GM12892 (cell line): ENCODE data around the gene AGA. TPM values are rescaled to one million over a fixed set of nuclear protein-coding genes. Genes with fewer than 3 reads are reported as not detected.

Source experiments
- DNase-seq: peaks from one replicate; pipeline ENCODE4 v3.0.0; 2011; ENCODE audit not compliant: insufficient read length
- FAIRE-seq: peaks from 2 replicates; lab custom pipeline; 2011; peaks lifted over from hg19 to GRCh38; lab: Jason Lieb, UNC
- POLR2A ChIP-seq: IDR thresholded peaks from 2 replicates; pipeline ENCODE4 v1.6.1; 2011; ENCODE audit warnings: low read depth, low read length, control low read depth
- POLR2AphosphoS5 ChIP-seq: IDR thresholded peaks from 2 replicates; pipeline ENCODE4 v1.6.1; 2011; ENCODE audit warnings: low read depth, low read length, control low read depth
- TAF1 ChIP-seq: IDR thresholded peaks from 2 replicates; pipeline ENCODE4 v1.6.1; 2011; ENCODE audit warnings: low read depth, mild to moderate bottlenecking, control low read depth, low read length, borderline replicate concordance
- polyA plus RNA-seq: library from polyadenylated mRNA; unstranded; fragments of >200 nt; gene quantifications from one replicate; pipeline ENCODE4 v1.2.1, GENCODE V29; 2012; ENCODE audit warnings: missing spikeins, inconsistent platforms; ENCODE audit not compliant: missing spikeins

The AGA gene
- polyA plus RNA-seq, result 16.8 TPM

DNA sequence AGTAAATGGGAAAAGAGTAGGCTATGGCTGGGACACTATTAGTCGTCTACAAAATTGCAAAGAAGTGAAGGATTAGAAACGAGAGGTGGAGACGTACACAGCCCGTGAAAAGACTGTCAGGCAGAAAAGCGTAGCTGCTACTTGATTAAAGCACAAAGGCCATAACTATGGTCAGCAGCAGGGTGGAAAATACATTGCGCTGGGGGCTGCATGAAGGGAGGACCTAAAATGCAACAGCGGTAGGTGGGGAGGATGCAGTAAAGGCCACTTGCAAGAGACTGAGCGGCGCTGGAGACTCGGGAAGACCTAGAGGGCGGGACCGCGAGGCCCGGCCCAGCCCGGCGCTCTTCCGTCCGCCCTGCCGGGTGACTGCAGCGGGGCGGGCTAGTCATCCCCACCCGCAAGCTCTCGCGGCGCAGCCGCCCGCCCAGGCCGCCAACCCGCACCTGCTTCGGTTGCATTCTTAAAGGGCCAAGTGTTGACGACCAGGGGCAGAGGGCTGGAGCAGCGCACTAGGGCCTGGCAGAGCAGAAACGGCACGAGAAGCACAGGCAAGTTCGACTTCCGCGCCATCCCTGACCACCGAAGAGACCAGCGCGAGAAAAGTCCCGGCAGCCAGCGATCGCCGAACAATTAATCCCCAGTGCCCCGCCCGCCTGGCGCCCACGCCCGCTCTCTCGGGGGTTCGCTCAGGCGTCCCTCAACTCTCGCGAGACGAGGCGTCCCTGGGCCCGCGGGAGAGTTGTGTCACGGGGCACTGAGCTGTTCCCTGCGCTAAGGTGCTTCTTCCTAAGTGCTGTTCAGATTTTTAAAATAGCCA is at the start of gene AGA:
Gene AGA (minus strand): TSS at position 635 of the 820 bp plus-strand sequence. CDS start 62 bp downstream, at position 573.
- TF ChIP-seq TAF1 (peak; percentile 79), POLR2AphosphoS5 (peak; percentile 97), POLR2A (peak; percentile 98)
- peak; percentile 93 for FAIRE-seq

DNA sequence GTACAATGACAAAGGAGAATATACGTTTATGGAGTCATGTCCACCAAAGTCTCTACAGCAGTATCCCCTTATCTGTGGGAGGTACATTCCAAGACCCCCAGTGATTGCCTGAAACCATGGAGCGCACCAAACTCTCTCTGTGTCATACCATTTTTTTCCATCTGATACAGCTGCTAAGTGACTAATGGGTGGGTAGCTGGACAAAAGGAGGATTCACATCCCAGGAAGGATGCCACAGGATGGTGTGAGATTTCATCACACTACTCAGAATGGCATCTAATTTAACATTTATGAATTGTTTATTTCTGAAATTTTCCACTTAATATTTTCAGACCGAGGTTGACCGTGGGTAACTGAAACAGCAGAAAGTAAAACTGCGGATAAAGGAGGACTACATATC is 49.8 kb upstream of the AGA start:
- FAIRE-seq, result no peak
- TF ChIP-seq POLR2AphosphoS5 (no peak), POLR2A (no peak), TAF1 (no peak)
- no peak for DNase-seq

More for the DNA sequence above, at the start of gene AGA:
- peak; percentile 74 for DNase-seq

DNA sequence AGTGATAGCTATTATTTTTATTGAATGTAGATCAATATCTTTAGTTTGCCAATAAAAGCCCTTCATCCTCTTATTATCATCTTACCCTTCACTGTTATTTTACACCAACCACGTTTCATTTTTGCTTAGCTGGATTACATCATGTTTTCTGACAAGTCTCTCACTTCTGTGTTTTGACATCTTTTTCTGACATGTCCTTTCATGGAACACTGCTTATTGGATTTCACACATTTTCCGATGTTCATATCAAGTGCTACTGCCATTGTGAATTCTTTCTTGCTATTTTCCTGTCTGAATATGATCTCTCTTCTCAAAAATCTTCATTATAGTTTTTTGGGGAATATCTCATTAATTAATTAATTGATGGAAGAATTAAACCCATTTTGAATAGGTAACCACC is 48.5 kb upstream of the AGA start:
- DNase-seq (no peak), FAIRE-seq (no peak)
- TF ChIP-seq POLR2AphosphoS5 (no peak), TAF1 (no peak), POLR2A (no peak)

DNA sequence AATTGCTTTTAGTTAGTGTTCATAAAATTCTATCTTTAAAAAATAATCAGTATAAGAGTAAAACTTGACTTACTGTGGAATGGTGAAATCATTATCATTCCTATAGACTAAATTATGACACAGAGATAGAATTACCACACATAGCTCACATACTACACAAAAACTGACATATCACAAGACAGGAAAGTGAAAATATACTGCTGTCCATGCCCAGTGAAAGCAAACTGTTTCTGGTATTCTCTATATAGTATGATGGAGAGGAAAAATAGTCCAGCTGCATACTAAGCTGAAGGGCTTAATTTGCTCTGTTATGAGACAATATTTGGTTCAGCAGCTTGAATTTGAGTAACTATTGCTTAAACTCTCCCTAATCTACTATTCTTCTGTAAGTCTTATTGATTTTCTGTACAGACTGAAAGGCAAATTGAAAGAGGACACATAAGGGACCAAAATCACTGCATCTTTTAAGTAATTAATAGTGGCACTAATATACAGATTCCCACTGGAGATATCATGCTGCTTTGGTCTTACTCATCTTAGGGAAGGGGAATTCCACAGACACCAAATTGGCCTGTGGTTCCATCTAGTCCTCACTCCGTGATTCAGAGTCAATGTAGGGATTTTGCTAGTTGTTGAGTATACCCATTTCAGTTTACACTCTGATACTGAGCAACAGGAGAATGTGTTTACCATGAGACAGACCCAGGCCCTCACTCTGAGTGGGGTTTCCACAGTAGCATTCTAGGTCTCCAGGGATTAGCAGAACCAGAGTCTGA is 47.4 kb upstream of the AGA start:
- DNase-seq, result no peak
- FAIRE-seq, result no peak
- TF ChIP-seq TAF1 (no peak), POLR2A (no peak), POLR2AphosphoS5 (no peak)

DNA sequence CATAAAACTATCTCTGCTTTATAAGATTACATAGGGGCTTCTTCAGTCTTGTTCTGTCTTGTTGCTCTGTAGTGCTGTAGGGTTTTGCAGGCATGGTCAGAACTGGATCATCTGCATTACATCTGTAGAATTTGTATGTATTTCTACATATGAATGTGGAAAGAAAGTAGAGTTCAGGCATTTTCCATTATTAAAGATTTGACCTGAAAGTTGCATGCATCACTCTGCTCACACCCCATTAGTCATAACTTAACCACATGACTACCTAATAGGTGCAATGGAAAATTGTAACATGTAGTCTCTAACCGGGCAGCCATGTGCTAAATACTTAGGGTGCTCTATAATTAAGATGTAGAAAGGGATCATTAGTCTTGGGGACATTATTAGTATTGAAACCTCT is 45.7 kb upstream of the AGA start:
- no peak for FAIRE-seq
- TF ChIP-seq POLR2A (no peak), POLR2AphosphoS5 (no peak), TAF1 (no peak)
- DNase-seq, result no peak

DNA sequence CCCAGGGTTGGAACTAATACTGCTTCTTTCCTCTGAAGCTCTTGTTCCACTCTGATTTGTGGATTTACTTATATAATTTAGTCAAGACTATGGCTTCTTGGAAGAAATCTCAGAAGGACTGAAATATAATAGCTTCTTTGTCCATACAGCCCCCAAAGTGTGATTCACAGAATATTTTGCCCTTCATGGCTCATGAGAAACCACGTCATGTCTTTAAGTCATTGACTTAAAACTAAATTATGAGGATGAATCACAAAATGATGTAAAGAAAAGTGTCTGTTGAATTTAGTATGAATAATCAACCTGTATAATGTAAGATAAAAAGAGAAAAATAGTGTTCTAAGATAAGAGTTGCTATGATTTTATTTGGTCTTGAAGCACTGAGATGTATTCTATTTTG is 43.3 kb upstream of the AGA start:
- DNase-seq (no peak), FAIRE-seq (no peak)
- TF ChIP-seq POLR2AphosphoS5, result no peak
- no peak for TF ChIP-seq POLR2A
- no peak for TF ChIP-seq TAF1

DNA sequence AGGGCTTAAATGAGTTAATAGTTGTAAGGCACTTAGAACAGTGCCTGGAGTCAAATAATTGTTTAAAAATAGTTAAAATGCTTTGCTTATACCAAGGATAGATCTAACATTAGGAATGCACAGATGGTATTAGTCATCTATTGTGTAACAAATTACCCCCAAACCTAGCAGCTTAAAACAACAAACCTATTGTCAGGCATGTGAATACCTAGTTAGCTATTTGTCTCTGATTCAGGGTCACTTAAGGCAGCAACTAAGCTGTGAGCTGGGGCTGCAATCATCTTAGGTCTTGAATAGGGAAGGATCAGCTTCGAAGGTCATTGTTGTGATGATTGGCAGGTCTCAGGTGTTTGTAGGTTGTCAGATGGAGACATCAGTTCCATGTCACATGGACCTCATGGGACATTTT is 42.4 kb upstream of the AGA start:
- TF ChIP-seq POLR2AphosphoS5 (no peak), POLR2A (no peak), TAF1 (no peak)
- DNase-seq (no peak), FAIRE-seq (no peak)

DNA sequence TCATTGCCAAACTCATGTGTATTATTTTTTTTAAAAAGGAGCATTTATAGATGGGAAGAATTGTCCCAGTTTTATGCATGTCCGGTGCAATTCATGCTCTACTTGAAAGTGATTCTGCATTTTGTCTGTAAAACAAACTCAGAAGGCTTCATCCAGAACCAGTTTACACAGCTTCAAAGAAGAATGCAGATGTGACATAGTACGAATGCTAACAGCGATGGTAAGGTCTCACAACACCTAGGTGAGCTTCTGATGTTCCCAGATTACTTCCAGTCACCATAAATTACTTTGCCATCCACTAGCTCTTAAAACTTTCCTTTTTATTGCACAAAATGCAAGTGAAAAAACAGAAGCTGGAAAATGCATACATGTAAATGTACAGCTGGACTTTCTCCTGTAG is 41.5 kb upstream of the AGA start:
- TF ChIP-seq POLR2A, result no peak
- no peak for TF ChIP-seq POLR2AphosphoS5
- no peak for TF ChIP-seq TAF1
- no peak for DNase-seq
- FAIRE-seq, result no peak

DNA sequence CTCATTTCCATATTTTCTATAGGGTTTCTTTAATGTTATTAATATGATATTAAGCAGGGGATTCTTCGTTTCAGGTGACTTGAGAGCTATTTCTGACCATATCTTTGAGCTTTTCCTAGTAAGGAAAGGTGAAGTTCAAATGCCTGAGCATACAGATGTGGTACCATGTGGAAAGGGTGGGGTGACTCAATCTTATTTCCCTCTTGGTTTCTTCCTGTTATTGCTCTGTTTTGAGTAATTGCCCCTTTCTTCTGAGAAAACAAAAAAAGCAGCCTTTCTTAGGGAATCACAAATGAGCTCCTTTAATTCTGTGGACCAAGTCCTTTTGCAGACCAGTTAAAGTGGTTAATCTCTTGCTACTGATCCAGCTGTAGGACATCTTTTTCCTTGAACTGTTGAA is 41.0 kb upstream of the AGA start:
- no peak for DNase-seq
- TF ChIP-seq POLR2A, result no peak
- no peak for TF ChIP-seq POLR2AphosphoS5
- TF ChIP-seq TAF1, result no peak
- no peak for FAIRE-seq

DNA sequence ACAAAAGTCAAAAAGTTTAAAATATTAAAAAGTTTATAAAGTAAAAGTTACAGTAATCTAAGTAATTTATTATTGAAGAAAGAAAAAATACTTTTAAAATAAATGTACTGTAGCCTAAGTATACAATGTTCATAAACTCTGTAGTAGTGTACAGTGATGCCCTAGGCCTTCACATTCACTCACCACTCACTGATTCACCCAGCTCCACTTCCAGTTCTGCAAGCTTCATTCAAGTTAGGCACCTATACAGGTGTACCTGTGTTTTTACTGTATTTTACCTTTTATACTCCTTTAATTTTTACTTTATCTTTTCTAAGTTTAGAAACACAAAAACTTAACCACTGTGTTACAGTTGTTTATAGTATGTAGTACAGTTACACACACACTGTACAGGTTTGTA is 40.1 kb upstream of the AGA start:
- TF ChIP-seq POLR2AphosphoS5 (no peak), POLR2A (no peak), TAF1 (no peak)
- FAIRE-seq (no peak), DNase-seq (no peak)

DNA sequence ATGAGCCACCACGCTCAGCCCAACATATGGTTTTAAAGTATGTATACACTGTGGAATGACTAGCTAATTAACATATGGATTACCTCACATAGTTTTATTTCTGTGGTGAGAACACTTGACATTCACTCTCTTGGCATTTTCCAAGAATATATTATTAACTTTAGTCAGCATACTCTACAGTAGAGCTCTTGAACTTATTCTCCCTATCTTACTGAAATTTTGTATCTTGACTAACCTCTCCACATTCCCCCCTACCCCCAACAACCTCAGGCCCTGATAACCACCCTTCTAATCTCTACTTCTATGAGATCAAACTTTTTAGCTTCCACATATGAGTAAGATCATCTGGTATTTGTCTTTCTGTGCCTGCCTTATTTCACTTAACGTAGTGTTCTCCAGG is 38.6 kb upstream of the AGA start:
- FAIRE-seq (no peak), DNase-seq (no peak)
- no peak for TF ChIP-seq TAF1
- TF ChIP-seq POLR2A, result no peak
- no peak for TF ChIP-seq POLR2AphosphoS5

DNA sequence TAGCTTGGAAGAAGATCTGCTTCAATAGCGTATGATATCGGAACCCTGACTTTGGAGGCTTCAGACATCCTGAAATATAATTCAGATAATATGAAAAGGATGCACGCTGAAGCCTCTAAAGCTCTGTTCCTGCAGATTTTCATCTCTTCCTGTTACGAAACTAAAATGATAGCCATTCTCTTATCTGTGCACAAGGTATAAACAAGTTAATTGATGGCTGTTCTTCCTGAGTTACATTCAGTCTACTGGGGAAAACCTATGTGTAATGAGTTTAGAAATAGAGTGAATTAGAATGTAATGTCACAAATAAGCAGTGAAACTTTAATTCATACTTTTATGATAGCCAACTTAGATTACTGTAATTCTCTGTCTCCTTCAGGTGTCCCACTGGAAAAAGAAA is 36.8 kb upstream of the AGA start:
- no peak for FAIRE-seq
- no peak for DNase-seq
- TF ChIP-seq POLR2AphosphoS5, result no peak
- TF ChIP-seq TAF1, result no peak
- no peak for TF ChIP-seq POLR2A
